ENCODE data around the gene RPL10.

The RPL10 gene

GRCh38 chrX:154433605-154434004 lies 35.4 kb downstream of the RPL10 start:
- DNase-seq, result no peak

GRCh38 chrX:154434394-154435168 lies 36.4 kb downstream of the RPL10 start:
- DNase-seq, result no peak

GRCh38 chrX:154435171-154435733 lies 37.1 kb downstream of the RPL10 start:
- no peak for DNase-seq

GRCh38 chrX:154436374-154436982 lies 38.3 kb downstream of the RPL10 start:
- peak; percentile 35 for DNase-seq

- DNase-seq, result peak; percentile 46
Observed at GRCh38 chrX:154436983-154437752, 39.0 kb downstream of the RPL10 start, which contains the start of gene GDI1. GDI1 (plus strand) TSS chrX:154437154; CDS start chrX:154437255, 101 bp downstream.

- DNase-seq, result no peak
Observed at GRCh38 chrX:154437971-154438893, 40.1 kb downstream of the RPL10 start.

GRCh38 chrX:154439841-154440240 lies 41.7 kb downstream of the RPL10 start:
- DNase-seq, result no peak

- no peak for DNase-seq
Observed at GRCh38 chrX:154440623-154441357, 42.6 kb downstream of the RPL10 start.

- no peak for DNase-seq
Observed at GRCh38 chrX:154441564-154441963, 43.4 kb downstream of the RPL10 start.

GRCh38 chrX:154441984-154442707 lies 44.0 kb downstream of the RPL10 start:
- no peak for DNase-seq

GRCh38 chrX:154443479-154443910 lies 45.3 kb downstream of the RPL10 start:
- no peak for DNase-seq

- DNase-seq, result peak; percentile 70
Observed at GRCh38 chrX:154443992-154444754, 46.0 kb downstream of the RPL10 start, which contains the start of gene FAM50A. FAM50A (plus strand) TSS chrX:154444141; CDS start chrX:154444236, 95 bp downstream.

- DNase-seq, result no peak
Observed at GRCh38 chrX:154444755-154445246, 46.6 kb downstream of the RPL10 start.

GRCh38 chrX:154445776-154446175 lies 47.6 kb downstream of the RPL10 start:
- DNase-seq, result no peak

GRCh38 chrX:154446430-154446829 lies 48.3 kb downstream of the RPL10 start:
- DNase-seq, result no peak

- no peak for DNase-seq
Observed at GRCh38 chrX:154448484-154448883, 50.3 kb downstream of the RPL10 start.

- DNase-seq, result no peak
Observed at GRCh38 chrX:154449618-154450017, 51.4 kb downstream of the RPL10 start.

GRCh38 chrX:154450312-154450711 lies 52.1 kb downstream of the RPL10 start:
- DNase-seq, result no peak
